SK-N-MC (cell line): ENCODE results near the gene DBN1.

ENCODE experiments used
- DNase-seq: peaks from one replicate; pipeline ENCODE4 v3.0.0-alpha.2; 2011; ENCODE audit warnings: low read depth, low spot score
- H3K27ac ChIP-seq: fragments of 200-600 bp; sonication (generic); 2 replicates; pipeline ENCODE4 v1.5.1; 2016; ENCODE audit warnings: mixed run types
- H3K36me3 ChIP-seq: fragments of 200-600 bp; sonication (generic); 2 replicates; pipeline ENCODE4 v1.6.1; 2017; ENCODE audit warnings: antibody characterized with exemption, low read length, mixed read lengths; ENCODE audit not compliant: insufficient read depth
- H3K4me3 ChIP-seq: fragments of 200-600 bp; sonication (generic); 2 replicates; pipeline ENCODE4 v1.5.1; 2016
- H3K9ac ChIP-seq: fragments of 200-600 bp; sonication (generic); 2 replicates; pipeline ENCODE4 v1.8.0; 2017; ENCODE audit warnings: mixed run types, mixed read lengths; ENCODE audit not compliant: insufficient read length
- H3K9me3 ChIP-seq: fragments of 200-600 bp; sonication (generic); 2 replicates; pipeline ENCODE4 v1.6.1; 2017; ENCODE audit warnings: low read depth, mild to moderate bottlenecking, antibody characterized with exemption, low read length, moderate library complexity, mixed read lengths
- EZH2 ChIP-seq: fragments of 200-600 bp; sonication (generic); IDR thresholded peaks from one replicate; pipeline ENCODE4 v1.6.1; 2017; ENCODE audit warnings: antibody characterized with exemption
- FOXP2 ChIP-seq: optimal IDR thresholded peaks from 2 replicates; pipeline ENCODE3; 2011; ENCODE audit warnings: mild to moderate bottlenecking, moderate library complexity; ENCODE audit not compliant: insufficient read depth; ENCODE audit errors: extremely low read length, control extremely low read depth
- POLR2AphosphoS5 ChIP-seq: IDR thresholded peaks from 2 replicates; pipeline ENCODE4 v1.6.1; 2012; ENCODE audit warnings: mild to moderate bottlenecking, low read depth, low read length, borderline replicate concordance

Gene DBN1

GRCh38 chr5:177500685-177501522 is 27.5 kb upstream of the DBN1 start:
- TF ChIP-seq POLR2AphosphoS5 (no peak), FOXP2 (no peak), EZH2 (no peak)
- H3K9ac ChIP-seq, result peak overlapping the region; percentile 45
- DNase-seq, result no peak
- H3K4me3 ChIP-seq, result 0 out of 2 replicates have a peak overlapping the region, but pooled peaks have one; percentile 15
- peak overlapping the region; percentile 67 for H3K27ac ChIP-seq
- no peaks in the 10 kb centered on the region for H3K9me3 ChIP-seq
- no peaks in the 10 kb centered on the region for H3K36me3 ChIP-seq

- no peak for DNase-seq
- Histone ChIP-seq H3K27ac (0 out of 2 replicates have a peak overlapping the region, but pooled peaks have one; percentile 19), H3K4me3 (no peak overlapping the region), H3K9ac (no peak overlapping the region), H3K36me3 (peaks cover 3% of the 10 kb centered on the region; the same call in 1 of the 2 replicates), H3K9me3 (no peaks in the 10 kb centered on the region)
- no peak for TF ChIP-seq FOXP2
- TF ChIP-seq POLR2AphosphoS5, result no peak
- no peak for TF ChIP-seq EZH2
Observed at GRCh38 chr5:177499842-177500241, 26.4 kb upstream of the DBN1 start.

- Histone ChIP-seq H3K4me3 (peak overlapping the region; percentile 92), H3K27ac (no peak overlapping the region), H3K9me3 (no peaks in the 10 kb centered on the region), H3K9ac (peak overlapping the region; percentile 54), H3K36me3 (peaks cover 3% of the 10 kb centered on the region; the same call in 1 of the 2 replicates)
- TF ChIP-seq EZH2 (no peak), FOXP2 (no peak), POLR2AphosphoS5 (no peak)
- no peak for DNase-seq
Observed at GRCh38 chr5:177498013-177498787, 24.8 kb upstream of the DBN1 start.

GRCh38 chr5:177497292-177498012 is 24.0 kb upstream of the DBN1 start, which contains the start of gene PDLIM7:
TSS of gene PDLIM7 (minus strand) at chr5:177497604. CDS start at chr5:177496512, 1,092 bp downstream.
- TF ChIP-seq FOXP2 (no peak), POLR2AphosphoS5 (peak; percentile 96), EZH2 (no peak)
- Histone ChIP-seq H3K27ac (peak within 1 kb of the TSS; percentile 74), H3K9me3 (no peaks in the 10 kb centered on the region), H3K9ac (peak within 1 kb of the TSS; percentile 75), H3K4me3 (peak within 1 kb of the TSS; percentile 92), H3K36me3 (peaks cover 7% of the 10 kb centered on the region; the same call in 1 of the 2 replicates)
- peak; percentile 76 for DNase-seq

- Histone ChIP-seq H3K36me3 (peaks cover 12% of the 10 kb centered on the region; the same call in 1 of the 2 replicates), H3K9ac (peak overlapping the region; percentile 75), H3K4me3 (peak overlapping the region; percentile 92), H3K27ac (peak overlapping the region; percentile 74), H3K9me3 (no peaks in the 10 kb centered on the region)
- DNase-seq, result no peak
- no peak for TF ChIP-seq POLR2AphosphoS5
- TF ChIP-seq FOXP2, result no peak
- TF ChIP-seq EZH2, result no peak
Observed at GRCh38 chr5:177496727-177497291, 23.4 kb upstream of the DBN1 start.

- Histone ChIP-seq H3K9ac (peak overlapping the region; percentile 75), H3K27ac (peak overlapping the region; percentile 74), H3K36me3 (peaks cover 12% of the 10 kb centered on the region; the same call in 1 of the 2 replicates), H3K4me3 (peak overlapping the region; percentile 92), H3K9me3 (no peaks in the 10 kb centered on the region)
- TF ChIP-seq POLR2AphosphoS5 (no peak), EZH2 (no peak), FOXP2 (no peak)
- DNase-seq, result no peak
Observed at GRCh38 chr5:177496070-177496726, 22.8 kb upstream of the DBN1 start.
